Omental fat pad (tissue), 4 donors: Measurements from ENCODE around the gene KCNA2. TPM values are rescaled to one million over a fixed set of nuclear protein-coding genes. Genes with fewer than 3 reads are reported as not detected.

ENCODE experiments used
- ATAC-seq: fragments of 150-250 bp; one replicate; pipeline ENCODE4 v1.9.1; 2016; ENCODE audit warnings: mild to moderate bottlenecking, moderate library complexity; ENCODE audit not compliant: low FRiP score
- DNase-seq: peaks from one replicate; pipeline ENCODE4 v3.0.0-alpha.2; 2019; ENCODE audit warnings: low spot score
- total RNA-seq, 4 donors: library from RNA; depleted of rRNA; stranded (reverse); fragments of >200 nt; gene quantifications; one replicate each; pipeline ENCODE4 v1.1.0, GENCODE V29; 2016
- TF ChIP-seq, protein P1 (sequence below), 3 donors: fragments of 450-650 bp; IDR thresholded peaks; one replicate each; pipeline ENCODE4 v1.5.1; 2016 to 2017; ENCODE audit warnings: antibody characterized with exemption in 3 of 3, mild to moderate bottlenecking in 3 of 3, moderate library complexity in 2 of 3

Gene KCNA2
- total RNA-seq, 4 donors from 2014 or later: 1.9 to 29.8 (median 3.1) TPM

DNA sequence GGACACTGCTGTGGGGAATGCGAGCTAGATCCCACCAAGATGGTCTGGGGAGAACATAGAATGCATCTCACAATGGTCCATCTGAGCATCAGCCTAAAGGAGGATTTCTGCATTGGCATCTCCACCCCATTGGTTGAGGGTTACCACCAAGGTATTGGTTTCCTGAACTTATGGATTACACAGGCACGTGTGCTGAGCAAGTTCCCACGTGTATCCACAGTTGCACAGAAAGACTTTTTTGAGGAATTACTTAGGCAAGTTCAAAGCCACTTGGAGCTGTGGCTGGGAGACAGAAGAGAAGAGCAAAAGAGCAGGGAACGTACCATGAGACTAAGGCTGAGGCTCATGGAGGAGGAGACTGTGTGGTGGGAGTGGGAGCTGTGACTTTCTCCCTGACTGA, 43.1 kb downstream of the KCNA2 start:
- DNase-seq (no peak), ATAC-seq (no peak)
- TF ChIP-seq, protein P1, sequence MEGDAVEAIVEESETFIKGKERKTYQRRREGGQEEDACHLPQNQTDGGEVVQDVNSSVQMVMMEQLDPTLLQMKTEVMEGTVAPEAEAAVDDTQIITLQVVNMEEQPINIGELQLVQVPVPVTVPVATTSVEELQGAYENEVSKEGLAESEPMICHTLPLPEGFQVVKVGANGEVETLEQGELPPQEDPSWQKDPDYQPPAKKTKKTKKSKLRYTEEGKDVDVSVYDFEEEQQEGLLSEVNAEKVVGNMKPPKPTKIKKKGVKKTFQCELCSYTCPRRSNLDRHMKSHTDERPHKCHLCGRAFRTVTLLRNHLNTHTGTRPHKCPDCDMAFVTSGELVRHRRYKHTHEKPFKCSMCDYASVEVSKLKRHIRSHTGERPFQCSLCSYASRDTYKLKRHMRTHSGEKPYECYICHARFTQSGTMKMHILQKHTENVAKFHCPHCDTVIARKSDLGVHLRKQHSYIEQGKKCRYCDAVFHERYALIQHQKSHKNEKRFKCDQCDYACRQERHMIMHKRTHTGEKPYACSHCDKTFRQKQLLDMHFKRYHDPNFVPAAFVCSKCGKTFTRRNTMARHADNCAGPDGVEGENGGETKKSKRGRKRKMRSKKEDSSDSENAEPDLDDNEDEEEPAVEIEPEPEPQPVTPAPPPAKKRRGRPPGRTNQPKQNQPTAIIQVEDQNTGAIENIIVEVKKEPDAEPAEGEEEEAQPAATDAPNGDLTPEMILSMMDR (IDR thresholded peaks at IDR 0.05): no peak

DNA sequence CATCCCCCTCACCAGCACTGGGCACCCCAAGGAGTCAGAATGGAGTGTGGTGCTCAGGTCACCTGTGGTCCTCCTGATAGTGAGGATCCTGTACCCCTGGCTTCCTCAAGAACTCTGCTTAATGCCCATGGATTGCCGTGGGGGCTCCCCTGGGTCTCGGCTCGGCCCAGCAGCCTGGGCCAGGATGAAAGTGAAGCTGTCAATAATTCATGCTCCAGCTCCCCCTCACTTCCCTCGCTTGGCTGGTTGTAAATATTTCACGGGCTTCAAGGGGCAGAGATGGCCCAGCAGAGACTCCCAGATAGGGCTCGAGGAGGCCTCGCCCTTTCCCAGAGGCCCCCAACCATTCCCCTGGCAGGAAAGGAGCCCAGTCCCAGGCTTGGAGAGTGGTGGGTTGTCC, 44.6 kb downstream of the KCNA2 start:
- ATAC-seq (no peak), DNase-seq (no peak)
- TF ChIP-seq, protein P1 (IDR thresholded peaks at IDR 0.05): no peak

DNA sequence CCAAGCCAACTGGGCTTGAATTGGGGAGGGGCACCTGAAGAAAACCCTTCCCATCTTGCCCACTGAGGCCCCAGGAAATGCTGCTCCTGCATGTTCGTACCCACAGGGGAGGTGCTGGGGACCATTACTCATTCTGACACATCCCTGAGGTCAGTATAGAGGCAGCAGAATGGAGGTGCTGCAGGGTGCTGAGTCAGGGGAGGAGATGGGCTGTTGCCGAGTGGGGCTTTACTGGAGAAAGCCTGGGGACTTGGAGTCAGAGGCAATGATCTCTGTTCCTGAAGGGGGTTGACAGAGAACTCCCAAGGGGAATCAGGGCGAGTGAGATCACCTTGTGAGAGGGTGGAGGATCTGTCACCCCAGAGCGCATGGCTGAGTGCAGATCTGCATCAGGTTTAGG, 47.0 kb downstream of the KCNA2 start:
- TF ChIP-seq, protein P1 (IDR thresholded peaks at IDR 0.05): no peak
- DNase-seq: no peak
- no peak for ATAC-seq

DNA sequence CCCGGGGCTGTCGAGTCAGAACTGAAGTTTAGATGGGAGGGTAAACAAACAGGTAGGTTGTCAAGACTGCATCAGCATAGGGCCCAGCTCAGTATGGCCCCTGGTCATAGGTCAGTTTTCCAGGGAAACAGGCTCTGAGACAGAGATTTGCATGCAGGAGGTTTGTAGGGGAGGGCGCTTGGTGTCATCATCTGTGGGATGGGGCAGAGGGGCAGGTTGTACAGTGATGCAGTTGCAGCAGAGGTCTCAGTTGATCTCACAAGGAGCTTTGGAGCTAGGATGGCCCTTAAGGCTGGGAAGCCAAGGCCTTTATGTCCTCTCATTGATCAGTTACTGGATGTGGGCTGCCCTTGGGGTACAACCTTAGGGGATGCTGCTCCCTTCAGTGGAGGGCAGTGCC, 48.7 kb downstream of the KCNA2 start:
- no peak for DNase-seq
- ATAC-seq: no peak
- TF ChIP-seq, protein P1 (IDR thresholded peaks at IDR 0.05): no peak

DNA sequence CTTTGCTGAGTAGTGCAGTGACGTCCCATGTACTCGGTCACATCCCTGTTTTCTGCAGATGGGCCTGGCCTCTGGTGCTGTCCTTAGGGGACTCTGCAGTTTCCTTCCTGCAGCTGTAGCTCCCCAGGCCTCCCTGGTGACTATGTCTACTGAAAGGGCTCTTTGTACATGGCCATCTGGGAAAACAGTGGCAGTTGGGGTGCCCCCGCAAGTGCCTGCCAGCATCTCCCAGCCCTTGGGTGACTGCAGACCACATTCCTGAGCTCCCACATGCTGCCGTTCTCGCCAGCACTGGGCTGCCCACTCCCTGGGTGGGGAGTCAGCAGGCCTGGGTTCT, 49.7 kb downstream of the KCNA2 start:
- DNase-seq (no peak), ATAC-seq (peak; percentile 14)
- TF ChIP-seq, protein P1 (IDR thresholded peaks at IDR 0.05): no peak

DNA sequence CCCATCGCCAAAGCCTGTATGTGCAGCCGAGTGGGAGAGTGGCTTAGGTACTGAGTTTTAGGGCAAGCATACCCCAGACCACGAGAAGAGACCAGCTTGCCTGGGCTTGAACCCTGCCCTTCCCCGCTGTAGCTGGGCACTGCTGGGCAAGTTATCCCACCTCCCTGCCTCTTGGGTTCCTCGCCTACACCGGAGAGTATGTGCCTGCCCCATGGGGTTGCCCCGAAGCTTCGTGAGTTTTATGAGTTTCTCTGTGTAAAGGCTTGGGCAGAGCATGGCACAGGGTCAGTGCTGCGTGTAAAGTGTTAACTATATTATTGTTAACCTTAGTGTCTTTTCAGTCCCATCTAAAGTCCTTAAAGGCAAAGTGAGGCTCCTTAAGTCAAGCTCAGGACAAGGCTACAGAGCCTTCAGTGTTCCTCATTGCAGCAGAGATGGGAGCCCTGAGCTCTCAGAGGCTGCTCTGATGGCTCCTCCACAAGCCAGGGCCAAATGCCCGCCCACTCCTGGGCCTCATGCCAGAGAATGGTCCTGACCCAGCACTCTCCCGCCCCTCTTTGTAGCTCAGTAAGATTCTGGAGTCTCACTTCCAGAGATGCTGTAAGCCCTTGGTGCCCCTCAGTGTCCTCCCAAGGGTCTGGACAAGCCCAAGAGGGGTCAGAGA, 50.2 kb downstream of the KCNA2 start:
- DNase-seq (no peak), ATAC-seq (peak; percentile 3)
- TF ChIP-seq, protein P1 (IDR thresholded peaks at IDR 0.05): no peak
